Spleen (tissue), 11 donors: ENCODE measurements around the gene UGT1A5. TPM values are rescaled to one million over a fixed set of nuclear protein-coding genes. Genes with fewer than 3 reads are reported as not detected.
A peak's percentile ranks its signal among the peaks of the same experiment; 100 is the strongest.

Experiments used
- DNase-seq: peaks from one replicate; pipeline ENCODE4 v3.0.0-alpha.2; 2020
- H3K27ac ChIP-seq, 8 donors: fragments of 200-600 bp; sonication (generic) in 7 of 8; 1 replicate in 4 of 8; 2 replicates in 4 of 8; pipeline versions ENCODE4 v1.5.0 to v1.8.0; 2016 to 2021; ENCODE audit warnings: inconsistent platforms in 4 of 8, mild to moderate bottlenecking in 4 of 8, moderate library complexity in 1 of 8
- H3K27me3 ChIP-seq, 7 donors: fragments of 200-600 bp; sonication (generic) in 6 of 7; replicated peaks in 1 of 7; 1 replicate in 4 of 7; 2 replicates in 3 of 7; pipeline versions ENCODE4 v1.5.0 to v1.8.0; 2016 to 2021; ENCODE audit warnings: inconsistent platforms in 3 of 7, mild to moderate bottlenecking in 1 of 7
- H3K36me3 ChIP-seq, 6 donors: fragments of 200-600 bp; sonication (generic) in 5 of 6; 1 replicate in 4 of 6; 2 replicates in 2 of 6; pipeline versions ENCODE4 v1.5.0 to v1.8.0; 2016 to 2021; ENCODE audit warnings: inconsistent platforms in 2 of 6
- H3K4me1 ChIP-seq, 6 donors: fragments of 200-600 bp; sonication (generic) in 5 of 6; 1 replicate in 3 of 6; 2 replicates in 3 of 6; pipeline versions ENCODE4 v1.5.0 to v1.8.0; 2016 to 2021; ENCODE audit warnings: inconsistent platforms in 3 of 6
- H3K4me3 ChIP-seq, 8 donors: fragments of 200-600 bp; sonication (generic) in 7 of 8; 1 replicate in 4 of 8; 2 replicates in 4 of 8; pipeline versions ENCODE4 v1.5.0 to v1.8.0; 2016 to 2021; ENCODE audit warnings: inconsistent platforms in 4 of 8, mild to moderate bottlenecking in 4 of 8, moderate library complexity in 2 of 8
- H3K9me3 ChIP-seq, 8 donors: fragments of 200-600 bp; sonication (generic) in 7 of 8; 1 replicate in 4 of 8; 2 replicates in 4 of 8; pipeline versions ENCODE4 v1.5.0 to v1.8.0; 2016 to 2021; ENCODE audit warnings: inconsistent platforms in 4 of 8
- CTCF ChIP-seq, 11 experiments: fragments of 200-600 bp in 7 of 11; fragments of 450-650 bp in 4 of 11; sonication (generic) in 4 of 11; IDR thresholded peaks in 8 of 11; conservative IDR thresholded peaks in 3 of 11; 1 replicate in 7 of 11; 2 replicates in 4 of 11; pipeline versions ENCODE4 v1.4.0 to v1.8.0; 2016 to 2021; ENCODE audit warnings: antibody characterized with exemption in 11 of 11, inconsistent platforms in 4 of 11, mild to moderate bottlenecking in 1 of 11
- POLR2A ChIP-seq, 3 donors: fragments of 450-650 bp; IDR thresholded peaks; one replicate each; pipeline ENCODE4 v1.5.1; 2017; ENCODE audit warnings: antibody characterized with exemption in 3 of 3, mild to moderate bottlenecking in 1 of 3
- POLR2AphosphoS5 ChIP-seq, 3 donors: sonication (generic); formaldehyde crosslinking; IDR thresholded peaks; one replicate each; pipeline ENCODE4 v1.5.1; 2017; ENCODE audit warnings: antibody characterized with exemption in 3 of 3
- whole genome bisulfite sequencing, 5 donors: extraction: QIAGEN DNeasy Blood & Tissue Kit in 3 of 5; methylation state at CpG; one replicate each; pipeline versions ENCODE4 v1.1.5 to v1.1.7; 2013 to 2018; 5-methylcytosine and 5-hydroxymethylcytosine counted together
- intact Hi-C: fragments of 100-400 bp; cut with DNase I; formaldehyde crosslinking; loops from one replicate; pipeline ENCODE4 v1.15.0; 2023; ENCODE audit warnings: low total_unique reads
- polyA plus RNA-seq, 3 donors: library from polyadenylated mRNA; stranded (reverse); fragments of 200-250 nt; gene quantifications; one replicate each; pipeline ENCODE4 v1.2.1, GENCODE V29; 2013
- total RNA-seq, 7 donors: library from RNA; depleted of rRNA in 3 of 7; stranded (reverse); fragments of >200 nt in 3 of 7; fragmentation: NEBNext Ultra II Directional in 4 of 7; extraction: Animal tissue kit (Norgen Biotek cat#: 25700) in 4 of 7; gene quantifications; one replicate each; pipeline versions ENCODE4 v1.1.0 to v1.2.1, GENCODE V29; 2016 to 2021
- donor health status: healthy with polysubstance abuse.
- donor health status: DM: no; HTN: no; CAD: no; lungs with moderate emphysema.
- donor health status: DM: no; HTN: no; CAD: no.
- donor health status: Bipolar disorder and iron deficiency.
- donor health status: healthy.
- donor health status: DM: no; HTN: no; CAD: no.
- donor health status: DM: yes; HTN: yes; CAD: no.

The UGT1A5 gene
- total and polyA plus RNA-seq, 10 donors = not detected

DNA sequence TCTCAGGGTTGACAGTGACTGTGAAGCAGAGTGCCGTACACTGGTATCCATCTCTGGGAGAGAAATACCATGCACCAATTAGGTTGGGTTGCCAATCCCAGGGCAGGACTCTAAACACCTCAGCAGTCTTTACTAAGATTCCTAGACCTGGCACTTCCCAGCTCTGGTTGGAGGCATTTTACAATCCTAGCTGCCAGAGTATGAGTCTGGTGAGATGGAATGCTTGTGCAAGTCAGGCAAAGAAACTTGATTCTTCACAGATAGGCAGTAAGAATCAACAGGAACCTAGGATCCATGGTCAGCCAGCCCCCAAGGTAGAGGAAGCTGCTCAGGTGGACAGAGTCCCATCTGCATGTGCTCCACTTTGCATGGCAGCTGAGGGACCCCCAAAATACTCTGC is 6.0 kb upstream of the UGT1A5 start:
- Histone ChIP-seq H3K27me3 (peaks cover 0 to 9% (median 0%) of the 10 kb centered on the region in 7 donors), H3K36me3 (no peaks in the 10 kb centered on the region), H3K27ac (no peak overlapping the region), H3K4me1 (no peaks in the 10 kb centered on the region), H3K9me3 (peaks cover 0 to 14% (median 2%) of the 10 kb centered on the region in 8 donors), H3K4me3 (no peak overlapping the region)
- no peak for DNase-seq
- no peak for TF ChIP-seq POLR2A (IDR thresholded peaks at IDR 0.05)
- intact Hi-C loops = no loop called here
- 3 to 96% (median 54%) methylated on average over 1 of the region's 1 CpG for WGBS, 5 donors

GRCh38 chr2:233707940-233708644 is 4.6 kb upstream of the UGT1A5 start:
- no peaks in the 10 kb centered on the region for H3K36me3 ChIP-seq
- H3K27ac ChIP-seq = no peak overlapping the region
- H3K27me3 ChIP-seq = peaks cover 0 to 14% (median 0%) of the 10 kb centered on the region in 7 donors
- TF ChIP-seq POLR2AphosphoS5 (IDR thresholded peaks at IDR 0.05) = no peak
- TF ChIP-seq CTCF (IDR thresholded peaks at IDR 0.05 in 8 of 11, conservative IDR thresholded peaks at IDR 0.05 in 3 of 11) = no peak
- no peak for TF ChIP-seq POLR2A (IDR thresholded peaks at IDR 0.05)
- peaks cover 0 to 14% (median 2%) of the 10 kb centered on the region in 8 donors for H3K9me3 ChIP-seq
- intact Hi-C loops = no loop called here
- no peak overlapping the region for H3K4me3 ChIP-seq
- DNase-seq = no peak
- no peaks in the 10 kb centered on the region for H3K4me1 ChIP-seq
- 74 to 84% (median 79%) methylated on average over 10 of the region's 10 CpGs for WGBS, 5 donors

DNA sequence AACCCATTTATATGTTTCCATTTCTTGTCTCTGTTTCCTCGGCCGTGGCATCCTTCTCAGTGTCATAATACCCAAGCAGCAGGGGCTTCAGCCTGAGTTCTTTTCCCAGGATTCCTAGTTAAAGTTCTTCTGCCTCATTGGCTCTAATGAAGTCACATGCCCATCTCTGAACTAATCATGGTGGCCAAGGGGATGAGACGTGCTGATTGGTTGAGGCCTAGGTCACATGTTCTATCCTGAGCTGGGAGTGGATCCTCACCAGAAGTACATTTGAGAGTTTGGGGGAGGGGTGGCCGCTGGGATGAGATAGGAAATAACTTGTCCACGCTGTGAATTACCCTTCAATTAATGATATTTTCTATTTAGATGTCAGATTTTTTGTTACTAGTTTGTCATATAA is 3.8 kb upstream of the UGT1A5 start:
- TF ChIP-seq POLR2AphosphoS5 (IDR thresholded peaks at IDR 0.05) (no peak), CTCF (IDR thresholded peaks at IDR 0.05 in 8 of 11, conservative IDR thresholded peaks at IDR 0.05 in 3 of 11) (no peak), POLR2A (IDR thresholded peaks at IDR 0.05) (no peak)
- Histone ChIP-seq H3K27ac (no peak overlapping the region), H3K9me3 (peaks cover 0 to 8% (median under 1%) of the 10 kb centered on the region in 8 donors), H3K4me3 (no peak overlapping the region), H3K4me1 (no peaks in the 10 kb centered on the region), H3K27me3 (peaks cover 0 to 14% (median 0%) of the 10 kb centered on the region in 7 donors), H3K36me3 (no peaks in the 10 kb centered on the region)
- DNase-seq = no peak
- WGBS, 5 donors = 63 to 95% (median 83%) methylated on average over 5 of the region's 5 CpGs
- intact Hi-C loops = no loop called here

DNA sequence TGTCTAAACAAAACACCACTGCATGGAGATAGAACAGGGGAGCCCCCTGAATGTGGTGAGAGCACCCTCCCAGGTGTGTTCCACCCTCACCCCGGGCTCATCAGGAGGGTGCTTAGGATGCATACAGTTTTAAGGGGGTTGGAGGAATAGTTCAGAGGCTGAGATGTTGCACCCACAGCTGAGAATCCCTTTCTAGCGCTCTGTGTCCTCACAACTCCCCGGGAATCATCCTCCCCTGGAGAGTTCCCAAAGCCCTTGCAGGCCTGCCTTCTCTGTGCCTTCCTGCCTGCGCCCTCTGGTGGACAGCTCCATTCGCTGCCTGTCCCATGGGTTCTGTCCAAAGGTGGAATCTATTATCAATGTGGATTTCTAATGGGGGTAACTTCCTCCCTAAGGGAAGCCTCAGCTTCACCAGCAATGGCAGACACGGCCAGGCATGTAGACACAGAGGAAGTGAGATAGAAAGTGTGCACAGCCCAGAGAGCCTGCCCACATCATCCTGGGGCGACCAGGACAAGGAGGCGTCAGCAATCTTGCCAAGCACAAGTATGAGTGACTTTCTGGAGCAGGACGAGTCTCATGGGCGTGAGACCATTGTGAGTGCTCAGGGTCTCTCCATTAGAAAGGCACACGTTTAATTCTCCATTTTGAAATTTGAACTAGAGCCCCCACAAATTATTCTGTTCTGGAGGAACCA is 1.2 kb upstream of the UGT1A5 start:
- Histone ChIP-seq H3K9me3 (no peaks in the 10 kb centered on the region), H3K27me3 (peaks cover 0 to 21% (median 0%) of the 10 kb centered on the region in 7 donors), H3K4me3 (no peak overlapping the region), H3K36me3 (no peaks in the 10 kb centered on the region), H3K27ac (no peak overlapping the region), H3K4me1 (no peaks in the 10 kb centered on the region)
- DNase-seq = peak; percentile 89
- intact Hi-C loops = no loop called here
- 36 to 43% (median 38%) methylated on average over 11 of the region's 11 CpGs for WGBS, 5 donors
- no peak for TF ChIP-seq POLR2A (IDR thresholded peaks at IDR 0.05)
- TF ChIP-seq POLR2AphosphoS5 (IDR thresholded peaks at IDR 0.05) = no peak
- peak; percentile 48 to 88 (median 80) for TF ChIP-seq CTCF (IDR thresholded peaks at IDR 0.05 in 8 of 11, conservative IDR thresholded peaks at IDR 0.05 in 3 of 11)
